Measurements from ENCODE around the gene LBP.
"Not testable (repeated sequence)": the region's sequence is repeated elsewhere in the genome, so short reads cannot be mapped to it uniquely, and the experiment has no call there.

The LBP gene

GRCh38 chr20:38353316-38353715 is 7.0 kb downstream of the LBP start:
- no peak for DNase-seq

GRCh38 chr20:38354227-38354626 is 7.9 kb downstream of the LBP start:
- no peak for DNase-seq

GRCh38 chr20:38355161-38356012 is 9.1 kb downstream of the LBP start:
- no peak for DNase-seq

- DNase-seq, result no peak
These were observed 11.4 kb downstream of the LBP start for GRCh38 chr20:38357653-38358207.

- no peak for DNase-seq
These were observed 12.3 kb downstream of the LBP start for GRCh38 chr20:38358556-38358955.

- DNase-seq, result no peak
These were observed 16.9 kb downstream of the LBP start for GRCh38 chr20:38363004-38363747.

GRCh38 chr20:38369389-38369788 is 23.1 kb downstream of the LBP start:
- no peak for DNase-seq

GRCh38 chr20:38372806-38373205 is 26.5 kb downstream of the LBP start:
- DNase-seq, result no peak

- no peak for DNase-seq
These were observed 27.1 kb downstream of the LBP start for GRCh38 chr20:38373231-38373867.

- DNase-seq, result no peak
These were observed 27.6 kb downstream of the LBP start for GRCh38 chr20:38373898-38374297.

GRCh38 chr20:38377039-38377685 is 30.9 kb downstream of the LBP start:
- DNase-seq, result no peak

GRCh38 chr20:38377838-38378237 is 31.6 kb downstream of the LBP start:
- DNase-seq, result not testable (repeated sequence)

GRCh38 chr20:38383147-38383546 is 36.9 kb downstream of the LBP start:
- no peak for DNase-seq

GRCh38 chr20:38386004-38386403 is 39.7 kb downstream of the LBP start:
- no peak for DNase-seq

GRCh38 chr20:38386851-38387250 is 40.6 kb downstream of the LBP start:
- no peak for DNase-seq

- DNase-seq, result no peak
These were observed 41.7 kb downstream of the LBP start for GRCh38 chr20:38387953-38388352.

- no peak for DNase-seq
These were observed 46.1 kb downstream of the LBP start for GRCh38 chr20:38392356-38392755.

- no peak for DNase-seq
These were observed 47.0 kb downstream of the LBP start for GRCh38 chr20:38393259-38393658.

GRCh38 chr20:38395165-38395564 is 48.9 kb downstream of the LBP start:
- DNase-seq, result no peak

GRCh38 chr20:38395751-38396395 is 49.6 kb downstream of the LBP start:
- not testable (repeated sequence) for DNase-seq

- DNase-seq, result no peak
These were observed 55.8 kb downstream of the LBP start for GRCh38 chr20:38402089-38402488.

GRCh38 chr20:38402816-38403215 is 56.5 kb downstream of the LBP start:
- no peak for DNase-seq
